Uterus (tissue), 4 donors: ENCODE results near the gene RGS7. TPM values are rescaled to one million over a fixed set of nuclear protein-coding genes. Genes with fewer than 3 reads are reported as not detected.
"Not testable (repeated sequence)": the region's sequence is repeated elsewhere in the genome, so short reads cannot be mapped to it uniquely, and the experiment has no call there.

Experiments
- DNase-seq, 2 donors: peaks; one replicate each; pipeline ENCODE4 v3.0.0-alpha.2; 2019 to 2020
- H3K27ac ChIP-seq, 2 donors: fragments of 200-600 bp; sonication (generic); 1 replicate in 1 of 2; 2 replicates in 1 of 2; pipeline ENCODE4 v1.5.1; 2016 to 2018
- H3K27me3 ChIP-seq, 2 donors: fragments of 200-600 bp; sonication (generic); one replicate each; pipeline ENCODE4 v1.5.1; 2018 to 2019; ENCODE audit warnings: control low read depth in 1 of 2
- H3K36me3 ChIP-seq, 2 donors: fragments of 200-600 bp; sonication (generic); one replicate each; pipeline ENCODE4 v1.5.1; 2019; ENCODE audit warnings: control low read depth in 1 of 2
- H3K4me1 ChIP-seq, 2 donors: fragments of 200-600 bp; sonication (generic); one replicate each; pipeline ENCODE4 v1.5.1; 2018 to 2019; ENCODE audit warnings: control low read depth in 1 of 2
- H3K4me3 ChIP-seq, 2 donors: fragments of 200-600 bp; sonication (generic); 1 replicate in 1 of 2; 2 replicates in 1 of 2; pipeline ENCODE4 v1.5.1; 2018 to 2019; ENCODE audit warnings: mild to moderate bottlenecking in 1 of 2
- H3K9me3 ChIP-seq, 2 donors: fragments of 200-600 bp; sonication (generic); one replicate each; pipeline ENCODE4 v1.5.1; 2019; ENCODE audit warnings: control low read depth in 1 of 2
- POLR2A ChIP-seq, 2 donors: fragments of 450-650 bp; IDR thresholded peaks; one replicate each; pipeline ENCODE4 v1.6.1; 2016; ENCODE audit warnings: antibody characterized with exemption in 2 of 2, mild to moderate bottlenecking in 1 of 2, moderate library complexity in 1 of 2
- intact Hi-C: fragments of 100-400 bp; cut with DNase I; formaldehyde crosslinking; loops from one replicate; pipeline ENCODE4 v1.15.1; 2023; ENCODE audit warnings: low total_unique reads
- total RNA-seq, 4 donors: library from RNA; depleted of rRNA in 3 of 4; stranded (reverse); fragments of >200 nt in 3 of 4; gene quantifications; one replicate each; pipeline versions ENCODE4 v1.1.0 to v1.2.4, GENCODE V29; 2014 to 2023
- TF ChIP-seq, protein P1 (sequence below), 4 experiments: fragments of 200-600 bp in 2 of 4; fragments of 450-650 bp in 2 of 4; sonication (generic) in 2 of 4; IDR thresholded peaks; one replicate each; pipeline ENCODE4 v1.5.1; 2016 to 2019; ENCODE audit warnings: antibody characterized with exemption in 4 of 4, mild to moderate bottlenecking in 2 of 4, moderate library complexity in 1 of 4
- donor health status: DM: yes; HTN: yes; CAD: no.

The RGS7 gene
- total RNA-seq, 4 donors from 2014 or later, result 0.62 TPM; not detected in 3

- no peaks in the 10 kb centered on the region for H3K36me3 ChIP-seq
- intact Hi-C loops, result no loop called here
- H3K4me3 ChIP-seq, result no peak overlapping the region
- H3K27ac ChIP-seq, result no peak overlapping the region
- TF ChIP-seq, protein P1, sequence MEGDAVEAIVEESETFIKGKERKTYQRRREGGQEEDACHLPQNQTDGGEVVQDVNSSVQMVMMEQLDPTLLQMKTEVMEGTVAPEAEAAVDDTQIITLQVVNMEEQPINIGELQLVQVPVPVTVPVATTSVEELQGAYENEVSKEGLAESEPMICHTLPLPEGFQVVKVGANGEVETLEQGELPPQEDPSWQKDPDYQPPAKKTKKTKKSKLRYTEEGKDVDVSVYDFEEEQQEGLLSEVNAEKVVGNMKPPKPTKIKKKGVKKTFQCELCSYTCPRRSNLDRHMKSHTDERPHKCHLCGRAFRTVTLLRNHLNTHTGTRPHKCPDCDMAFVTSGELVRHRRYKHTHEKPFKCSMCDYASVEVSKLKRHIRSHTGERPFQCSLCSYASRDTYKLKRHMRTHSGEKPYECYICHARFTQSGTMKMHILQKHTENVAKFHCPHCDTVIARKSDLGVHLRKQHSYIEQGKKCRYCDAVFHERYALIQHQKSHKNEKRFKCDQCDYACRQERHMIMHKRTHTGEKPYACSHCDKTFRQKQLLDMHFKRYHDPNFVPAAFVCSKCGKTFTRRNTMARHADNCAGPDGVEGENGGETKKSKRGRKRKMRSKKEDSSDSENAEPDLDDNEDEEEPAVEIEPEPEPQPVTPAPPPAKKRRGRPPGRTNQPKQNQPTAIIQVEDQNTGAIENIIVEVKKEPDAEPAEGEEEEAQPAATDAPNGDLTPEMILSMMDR (IDR thresholded peaks at IDR 0.05), result no peak
- no peak for TF ChIP-seq POLR2A (IDR thresholded peaks at IDR 0.05)
- H3K27me3 ChIP-seq, result no peaks in the 10 kb centered on the region
- no peaks in the 10 kb centered on the region for H3K9me3 ChIP-seq
- no peak for DNase-seq
- H3K4me1 ChIP-seq, result no peaks in the 10 kb centered on the region
These were observed 380.3 kb downstream of the RGS7 start for GRCh38 chr1:240976685-240977084.

- DNase-seq, result no peak
- Histone ChIP-seq H3K4me1 (no peaks in the 10 kb centered on the region), H3K27me3 (no peaks in the 10 kb centered on the region), H3K36me3 (no peaks in the 10 kb centered on the region), H3K27ac (no peak overlapping the region), H3K9me3 (no peaks in the 10 kb centered on the region), H3K4me3 (no peak overlapping the region)
- intact Hi-C loops, result no loop called here
- TF ChIP-seq, protein P1 (IDR thresholded peaks at IDR 0.05), result no peak
These were observed 383.1 kb downstream of the RGS7 start for GRCh38 chr1:240973875-240974274.

DNA sequence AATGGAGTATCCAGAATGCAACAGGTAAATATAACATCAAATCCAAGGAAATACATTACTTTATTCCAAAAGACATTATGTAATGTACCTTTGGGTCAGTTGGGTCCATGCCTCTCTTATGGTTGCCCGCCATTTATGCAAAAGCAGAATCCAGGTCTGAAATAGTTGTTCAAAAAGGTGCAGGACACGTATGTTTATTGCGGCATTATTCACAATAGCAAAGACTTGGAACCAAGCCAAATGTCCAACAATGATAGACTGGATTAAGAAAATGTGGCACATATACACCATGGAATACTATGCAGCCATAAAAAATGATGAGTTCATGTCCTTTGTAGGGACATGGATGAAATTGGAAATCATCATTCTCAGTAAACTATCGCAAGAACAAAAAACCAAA is 384.9 kb downstream of the RGS7 start:
- H3K4me1 ChIP-seq, H3K27ac ChIP-seq, DNase-seq, H3K9me3 ChIP-seq, H3K36me3 ChIP-seq, H3K27me3 ChIP-seq, H3K4me3 ChIP-seq, intact Hi-C loops: not testable (repeated sequence)

- no peaks in the 10 kb centered on the region for H3K36me3 ChIP-seq
- DNase-seq, result no peak
These were observed 386.8 kb downstream of the RGS7 start for GRCh38 chr1:240970253-240970652.

DNA sequence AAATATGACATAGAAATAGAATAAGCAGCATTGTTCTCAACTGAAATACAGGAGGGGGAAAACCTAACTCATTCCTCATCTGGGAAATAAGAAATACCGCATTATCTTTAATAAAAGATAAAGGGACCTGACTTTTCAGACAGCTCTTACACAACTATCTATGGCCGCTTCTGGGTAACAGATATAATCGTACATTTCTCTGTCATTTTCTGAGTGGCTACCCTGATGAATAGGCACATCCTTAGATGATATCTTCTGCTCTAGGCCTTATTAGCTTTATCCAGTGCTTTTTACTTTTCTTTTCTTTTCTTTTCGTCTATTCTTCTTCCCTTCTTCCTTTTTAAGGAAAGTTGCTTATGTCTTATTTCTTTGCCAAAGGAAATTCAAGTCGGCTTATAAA is 388.1 kb downstream of the RGS7 start:
- intact Hi-C loops, result no loop called here
- no peaks in the 10 kb centered on the region for H3K9me3 ChIP-seq

More at GRCh38 chr1:240970253-240970652, 386.8 kb downstream of the RGS7 start:
- Histone ChIP-seq H3K4me1 (no peaks in the 10 kb centered on the region), H3K9me3 (no peaks in the 10 kb centered on the region), H3K27ac (no peak overlapping the region), H3K4me3 (no peak overlapping the region), H3K27me3 (no peaks in the 10 kb centered on the region)
- intact Hi-C loops, result no loop called here
- TF ChIP-seq, protein P1 (IDR thresholded peaks at IDR 0.05), result no peak
- TF ChIP-seq POLR2A (IDR thresholded peaks at IDR 0.05), result no peak

More for the DNA sequence above, 388.1 kb downstream of the RGS7 start:
- Histone ChIP-seq H3K4me3 (no peak overlapping the region), H3K27ac (no peak overlapping the region), H3K4me1 (no peaks in the 10 kb centered on the region), H3K36me3 (no peaks in the 10 kb centered on the region), H3K27me3 (no peaks in the 10 kb centered on the region)
- no peak for DNase-seq
- TF ChIP-seq POLR2A (IDR thresholded peaks at IDR 0.05), result no peak
- TF ChIP-seq, protein P1 (IDR thresholded peaks at IDR 0.05), result no peak
